Measurements from ENCODE around the gene SLFNL1. TPM values are rescaled to one million over a fixed set of nuclear protein-coding genes. Genes with fewer than 3 reads are reported as not detected.

The SLFNL1 gene
- total and polyA plus RNA-seq, 2 donors (not counting 1 experiment from before 2014, with no cell fraction given) = 0.18 to 1.2 TPM

DNA sequence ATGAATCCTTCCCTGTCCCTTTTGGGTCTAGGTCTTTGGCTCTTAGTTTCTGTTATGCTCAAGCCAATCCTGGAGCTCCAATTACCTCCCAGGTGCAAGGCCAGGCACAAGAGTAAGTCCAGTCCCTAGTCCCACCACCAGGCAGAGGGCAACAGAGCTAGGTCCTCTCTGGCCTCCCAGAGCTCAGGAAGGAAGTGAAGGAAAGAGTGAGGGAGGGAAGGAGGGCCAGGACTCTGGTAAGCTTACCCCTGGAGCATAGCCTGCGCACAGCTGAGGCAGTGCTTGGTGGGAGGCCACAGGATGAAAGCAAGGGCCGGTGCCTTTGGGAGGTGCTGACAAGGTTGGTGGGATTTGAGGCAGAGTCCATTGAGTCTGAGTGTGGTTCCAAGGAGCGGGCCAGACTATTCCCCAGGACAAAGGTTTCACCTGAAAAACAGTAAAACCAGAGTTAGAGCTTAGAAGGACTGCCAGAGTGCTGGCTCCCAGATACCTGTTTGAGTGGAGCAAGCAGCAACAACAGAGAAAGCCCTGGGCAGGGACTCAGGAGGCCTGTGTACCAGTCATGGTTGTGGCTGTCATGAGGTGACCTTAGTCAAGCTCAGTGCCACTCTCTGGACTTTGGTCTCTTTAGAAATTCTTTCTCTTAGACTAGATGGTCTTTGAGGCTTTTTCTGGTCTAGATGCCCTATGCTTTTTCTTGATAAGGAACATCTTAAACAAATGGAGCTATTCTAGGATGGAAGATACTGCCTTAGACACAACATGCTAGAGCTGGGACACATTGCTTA is 15.8 kb upstream of the SLFNL1 start:
- WGBS (ENCODE audit: insufficient coverage) = 97% methylated on average over 3 of the region's 3 CpGs
- Histone ChIP-seq H3K79me2 (ENCODE audit: control insufficient read depth, insufficient read depth, low read length) (no peaks in the 10 kb centered on the region), H3K4me2 (replicated peaks; ENCODE audit: low read depth, low read length, poor library complexity, severe bottlenecking) (no peak overlapping the region), H3K27ac (ENCODE audit: low read length in 2 of 2) (no peak overlapping the region), H4K20me1 (ENCODE audit: control insufficient read depth, insufficient read depth, low read length, poor library complexity, severe bottlenecking) (no peaks in the 10 kb centered on the region), H3K36me3 (replicated peaks in 1 of 2; ENCODE audit: control extremely low read depth in 1 of 2, control insufficient read depth in 1 of 2, extremely low read depth in 1 of 2, insufficient read depth in 2 of 2, low read length in 1 of 2) (peaks cover 0 to 30% of the 10 kb centered on the region in 2 experiments), H3K4me3 (ENCODE audit: control extremely low read depth in 1 of 5, extremely low read depth in 1 of 5, insufficient read depth in 1 of 5, low read depth in 2 of 5, low read length in 4 of 5) (no peak overlapping the region), H2AFZ (ENCODE audit: insufficient read depth, low read depth, low read length, poor library complexity, severe bottlenecking) (no peak overlapping the region), H3K4me1 (ENCODE audit: control insufficient read depth in 2 of 2, insufficient read depth in 2 of 2, low read length in 2 of 2) (no peaks in the 10 kb centered on the region), H3K9ac (ENCODE audit: low read length) (no peak overlapping the region), H3K27me3 (replicated peaks in 1 of 4; ENCODE audit: control extremely low read depth in 1 of 4, control insufficient read depth in 3 of 4, insufficient read depth in 4 of 4, low read length in 3 of 4) (no peaks in the 10 kb centered on the region), H3K9me3 (ENCODE audit: control extremely low read depth in 1 of 3, control insufficient read depth in 2 of 3, insufficient read depth in 1 of 3, low read length in 2 of 3) (no peaks in the 10 kb centered on the region)
- no peak overlapping the region for H3K4me3 Mint-ChIP-seq
- no peaks in the 10 kb centered on the region for H3K9me3 Mint-ChIP-seq (ENCODE audit: insufficient read depth)
- ATAC-seq (ENCODE audit: low read depth) = no peak
- no peak for DNase-seq
- intact Hi-C loops (cut with micrococcal nuclease) = no loop called here
- H3K27ac Mint-ChIP-seq = no peak overlapping the region
- POLR2A ChIA-PET = no interaction called here
- H3K4me1 Mint-ChIP-seq = no peaks in the 10 kb centered on the region
- no peak for TF ChIP-seq EZH2 (IDR thresholded peaks at IDR 0.05; ENCODE audit: borderline replicate concordance, insufficient read depth, low read depth, low read length, poor library complexity, severe bottlenecking)
- TF ChIP-seq CTCF (IDR thresholded peaks at IDR 0.05) = no peak
- CTCF ChIA-PET = interaction anchor here (0.7 kb wide), 1 partner anchor 86 kb away, joined by 3 read pairs; no protein-coding TSS in a partner anchor
- H3K27me3 Mint-ChIP-seq = no peaks in the 10 kb centered on the region

GRCh38 chr1:41033272-41033671 is 11.7 kb upstream of the SLFNL1 start:
- Histone ChIP-seq H4K20me1 (ENCODE audit: control insufficient read depth, insufficient read depth, low read length, poor library complexity, severe bottlenecking) (no peaks in the 10 kb centered on the region), H3K9me3 (ENCODE audit: control extremely low read depth in 1 of 3, control insufficient read depth in 2 of 3, insufficient read depth in 1 of 3, low read length in 2 of 3) (no peaks in the 10 kb centered on the region), H3K79me2 (ENCODE audit: control insufficient read depth, insufficient read depth, low read length) (no peaks in the 10 kb centered on the region), H3K27me3 (replicated peaks in 1 of 4; ENCODE audit: control extremely low read depth in 1 of 4, control insufficient read depth in 3 of 4, insufficient read depth in 4 of 4, low read length in 3 of 4) (no peaks in the 10 kb centered on the region), H3K9ac (ENCODE audit: low read length) (no peak overlapping the region), H3K36me3 (replicated peaks in 1 of 2; ENCODE audit: control extremely low read depth in 1 of 2, control insufficient read depth in 1 of 2, extremely low read depth in 1 of 2, insufficient read depth in 2 of 2, low read length in 1 of 2) (peaks cover 0 to 31% of the 10 kb centered on the region in 2 experiments), H2AFZ (ENCODE audit: insufficient read depth, low read depth, low read length, poor library complexity, severe bottlenecking) (no peak overlapping the region), H3K4me3 (ENCODE audit: control extremely low read depth in 1 of 5, extremely low read depth in 1 of 5, insufficient read depth in 1 of 5, low read depth in 2 of 5, low read length in 4 of 5) (no peak overlapping the region), H3K4me2 (replicated peaks; ENCODE audit: low read depth, low read length, poor library complexity, severe bottlenecking) (no peak overlapping the region), H3K4me1 (ENCODE audit: control insufficient read depth in 2 of 2, insufficient read depth in 2 of 2, low read length in 2 of 2) (no peaks in the 10 kb centered on the region), H3K27ac (ENCODE audit: low read length in 2 of 2) (no peak overlapping the region)
- no CpG with 5 or more reads among the region's 3 CpGs for WGBS (ENCODE audit: insufficient coverage)
- Mint-ChIP-seq H3K4me1 (no peaks in the 10 kb centered on the region), H3K27me3 (no peaks in the 10 kb centered on the region), H3K4me3 (no peak overlapping the region), H3K9me3 (ENCODE audit: insufficient read depth) (no peaks in the 10 kb centered on the region), H3K27ac (no peak overlapping the region)
- TF ChIP-seq EZH2 (IDR thresholded peaks at IDR 0.05; ENCODE audit: borderline replicate concordance, insufficient read depth, low read depth, low read length, poor library complexity, severe bottlenecking) (no peak), CTCF (IDR thresholded peaks at IDR 0.05) (no peak)
- ChIA-PET POLR2A (interaction anchor here (0.7 kb wide), 1 partner anchor 1456 kb away, joined by 3 read pairs; no protein-coding TSS in a partner anchor), CTCF (no interaction called here)
- intact Hi-C loops (cut with micrococcal nuclease) = no loop called here
- no peak for ATAC-seq (ENCODE audit: low read depth)
- DNase-seq = no peak

Measured in B cell (primary cell).